ENCODE measurements around the gene DYNC1I1. TPM values are rescaled to one million over a fixed set of nuclear protein-coding genes. Genes with fewer than 3 reads are reported as not detected.

Gene DYNC1I1
- total RNA-seq = 0.81 and 0.85 TPM in 2 replicates

DNA sequence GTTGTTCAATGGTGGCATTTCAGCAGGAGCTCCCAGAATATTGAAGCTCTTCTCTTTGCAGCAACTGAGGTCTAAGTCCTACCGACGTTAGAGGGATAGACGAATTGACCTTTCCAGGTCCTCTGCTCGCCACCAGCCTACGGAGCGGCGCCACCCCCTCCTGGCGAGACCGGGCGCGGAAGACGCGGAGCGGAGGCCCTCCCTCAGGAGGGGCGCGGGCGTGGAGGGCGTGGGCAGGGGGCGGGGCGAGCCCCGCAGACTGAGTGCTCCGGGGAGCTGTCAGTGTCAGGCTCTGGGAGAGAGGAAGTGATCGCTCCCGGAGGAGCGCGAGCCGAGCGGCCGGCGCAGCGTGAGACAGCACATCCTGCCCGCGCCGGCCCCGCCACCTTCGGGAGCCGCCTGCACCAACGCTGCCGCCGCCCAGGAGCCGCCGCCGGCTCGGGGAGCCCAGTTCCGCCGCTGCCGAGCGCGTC, at the start of gene DYNC1I1:
Gene DYNC1I1, plus strand, starts transcription at position 257 of the 473 bp plus-strand sequence. CDS start 32,176 bp downstream, outside the sequence.

Other genes with a start within 250 kb of the DYNC1I1 start
- gene PDK4, start 176.0 kb upstream of the DYNC1I1 start, total RNA-seq = 0.49 TPM in 2 replicates